Skeletal muscle tissue (tissue), 4 donors: Measurements from ENCODE around the gene C19orf18. TPM values are rescaled to one million over a fixed set of nuclear protein-coding genes. Genes with fewer than 3 reads are reported as not detected.

Source experiments
- H3K27ac ChIP-seq: one replicate; pipeline ENCODE4 v1.7.0; 2013; ENCODE audit warnings: mild to moderate bottlenecking, low read depth, low read length, inconsistent platforms
- H3K27me3 ChIP-seq, 3 donors: one replicate each; pipeline ENCODE4 v1.7.0; 2013; ENCODE audit warnings: low read length in 3 of 3; ENCODE audit not compliant: control insufficient read depth in 3 of 3, insufficient read depth in 3 of 3
- H3K36me3 ChIP-seq, 3 donors: one replicate each; pipeline ENCODE4 v1.7.0; 2013; ENCODE audit warnings: low read length in 3 of 3; ENCODE audit not compliant: control insufficient read depth in 3 of 3, insufficient read depth in 3 of 3
- H3K4me1 ChIP-seq, 3 donors: one replicate each; pipeline ENCODE4 v1.7.0; 2013; ENCODE audit warnings: low read length in 3 of 3, mild to moderate bottlenecking in 3 of 3; ENCODE audit not compliant: control insufficient read depth in 3 of 3, insufficient read depth in 3 of 3
- H3K4me3 ChIP-seq, 3 donors: one replicate each; pipeline ENCODE4 v1.7.0; 2013; ENCODE audit warnings: low read length in 3 of 3
- H3K9ac ChIP-seq, 3 donors: one replicate each; pipeline ENCODE4 v1.7.0; 2013; ENCODE audit warnings: low read length in 3 of 3, mild to moderate bottlenecking in 3 of 3, moderate library complexity in 2 of 3, low read depth in 1 of 3
- H3K9me3 ChIP-seq, 3 donors: one replicate each; pipeline ENCODE4 v1.7.0; 2013; ENCODE audit warnings: low read length in 3 of 3; ENCODE audit not compliant: control insufficient read depth in 3 of 3
- total RNA-seq: library from RNA; depleted of rRNA; stranded (reverse); fragments of >200 nt; gene quantifications from one replicate; pipeline ENCODE4 v1.2.3, GENCODE V29; 2014
- donor health status: Osteomylitis.

C19orf18 gene
- total RNA-seq, 1 donor from 2014 or later, result not detected

DNA sequence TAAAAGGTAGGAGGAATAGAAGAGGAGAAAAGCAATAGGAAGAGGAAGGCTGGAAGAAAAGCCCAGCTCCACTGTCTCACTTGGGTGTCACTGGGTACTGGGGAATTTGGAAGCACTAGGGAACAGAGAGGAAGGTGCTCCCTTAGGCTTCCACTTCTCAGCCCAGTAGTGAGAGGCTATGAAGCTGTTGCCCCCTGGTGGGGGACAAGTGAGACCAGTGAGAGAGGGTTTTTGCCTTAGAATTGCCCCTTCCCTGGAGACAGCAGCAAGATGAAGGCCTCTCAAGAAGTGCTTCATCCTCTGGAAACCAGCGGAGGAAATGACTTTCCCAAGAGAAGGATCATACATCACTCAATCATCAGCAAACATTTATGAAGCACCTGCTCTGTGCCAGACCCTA, 33.0 kb upstream of the C19orf18 start:
- H3K4me1 ChIP-seq, result peaks cover 16 to 24% (median 23%) of the 10 kb centered on the region in 3 donors
- peaks cover 7 to 21% (median 12%) of the 10 kb centered on the region in 3 donors for H3K9me3 ChIP-seq
- no peak overlapping the region for H3K4me3 ChIP-seq

DNA sequence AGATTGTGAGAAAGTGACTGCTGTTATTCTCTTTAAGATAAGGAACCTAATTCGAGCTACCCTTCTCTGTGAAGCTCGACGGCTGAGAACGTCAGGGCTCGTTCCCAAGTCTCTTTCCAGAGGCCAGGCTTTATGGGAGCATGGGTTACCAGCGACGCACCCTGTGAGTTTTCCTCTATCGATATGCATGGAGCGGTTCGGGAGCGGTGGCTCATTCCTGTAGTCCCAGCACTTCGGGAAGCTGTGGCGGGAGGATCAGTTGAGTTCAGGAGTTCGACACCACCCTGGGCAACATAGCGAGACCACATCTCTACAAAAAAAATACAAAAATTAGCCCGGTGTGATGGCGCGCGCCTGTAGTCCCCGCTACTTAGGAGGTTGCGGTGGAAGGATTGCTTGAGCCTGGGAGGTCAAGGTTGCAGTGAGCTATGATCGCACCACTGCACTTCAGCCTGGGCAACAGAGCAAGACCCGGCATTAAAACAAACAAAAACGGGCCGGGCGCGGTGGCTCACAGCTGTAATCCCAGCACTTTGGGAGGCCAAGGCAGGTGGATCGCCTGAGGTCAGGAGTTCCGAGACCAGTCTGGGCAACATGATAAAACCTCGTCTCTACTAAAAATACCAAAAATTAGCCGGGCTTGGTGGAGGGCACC, 29.0 kb upstream of the C19orf18 start:
- Histone ChIP-seq H3K9ac (peak overlapping the region; percentile 82 to 98 (median 92)), H3K4me3 (peak overlapping the region; percentile 92 to 97 (median 92)), H3K27ac (peak overlapping the region; percentile 66), H3K36me3 (peaks cover 53 to 54% (median 53%) of the 10 kb centered on the region in 3 donors), H3K4me1 (peaks cover 16 to 28% (median 25%) of the 10 kb centered on the region in 3 donors), H3K9me3 (peaks cover 12 to 29% (median 20%) of the 10 kb centered on the region in 3 donors), H3K27me3 (no peaks in the 10 kb centered on the region)

More for the DNA sequence above, 33.0 kb upstream of the C19orf18 start:
- H3K27me3 ChIP-seq, result peaks cover 0 to 2% (median 0%) of the 10 kb centered on the region in 3 donors
- H3K27ac ChIP-seq, result no peak overlapping the region
- H3K36me3 ChIP-seq, result peaks cover 19 to 27% (median 25%) of the 10 kb centered on the region in 3 donors
- no peak overlapping the region for H3K9ac ChIP-seq

DNA sequence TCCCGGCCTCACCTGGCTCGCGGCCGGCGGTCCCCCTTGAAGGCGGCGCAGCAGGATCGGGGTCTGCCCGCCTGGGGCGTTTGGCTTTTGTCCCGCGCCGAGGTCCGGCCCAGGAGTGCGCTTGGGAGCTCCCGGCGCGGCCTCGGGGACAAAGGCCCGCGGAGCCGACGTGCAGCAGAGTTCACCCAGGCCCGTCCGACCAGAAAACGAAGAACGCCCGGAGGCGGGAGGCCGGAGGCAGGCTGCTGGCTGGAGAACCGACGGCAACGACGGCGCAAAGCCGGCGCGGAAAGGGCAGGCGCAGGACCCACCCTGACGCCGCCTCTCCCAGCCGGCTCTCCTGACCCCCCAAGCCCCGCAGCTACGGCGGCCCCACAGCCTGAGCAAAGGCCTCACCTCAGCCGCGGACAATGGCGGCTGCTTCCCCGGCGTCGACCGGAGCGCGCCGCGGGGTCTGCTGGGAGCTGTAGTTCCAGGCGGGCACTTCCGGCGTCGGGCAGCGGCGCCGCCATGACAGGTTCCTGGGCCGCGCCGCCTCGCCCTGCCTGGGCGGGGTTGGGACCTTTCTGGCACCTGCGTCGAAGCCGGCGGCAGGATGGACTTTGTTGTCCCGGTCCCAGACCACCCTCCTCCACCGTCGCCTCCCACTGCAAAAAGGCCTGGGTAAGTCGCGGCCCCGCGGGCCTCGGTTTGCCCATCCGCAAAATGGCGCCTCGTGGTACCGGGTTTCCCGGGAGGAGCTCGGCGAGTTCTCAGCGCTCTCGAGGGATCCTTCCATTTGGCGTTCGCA, 28.2 kb upstream of the C19orf18 start, which contains the start of gene ZNF606:
TSS of gene ZNF606 (minus strand) at position 437 of the 790 bp plus-strand sequence. CDS start 1,501 bp downstream, outside the sequence.
- peak within 1 kb of the TSS; percentile 92 to 98 (median 92) for H3K9ac ChIP-seq
- peak within 1 kb of the TSS; percentile 66 for H3K27ac ChIP-seq
- H3K27me3 ChIP-seq, result no peaks in the 10 kb centered on the region
- peaks cover 12 to 27% (median 22%) of the 10 kb centered on the region in 3 donors for H3K9me3 ChIP-seq
- peaks cover 57 to 61% (median 58%) of the 10 kb centered on the region in 3 donors for H3K36me3 ChIP-seq
- peaks cover 16 to 28% (median 25%) of the 10 kb centered on the region in 3 donors for H3K4me1 ChIP-seq
- peak within 1 kb of the TSS; percentile 92 to 97 (median 92) for H3K4me3 ChIP-seq

DNA sequence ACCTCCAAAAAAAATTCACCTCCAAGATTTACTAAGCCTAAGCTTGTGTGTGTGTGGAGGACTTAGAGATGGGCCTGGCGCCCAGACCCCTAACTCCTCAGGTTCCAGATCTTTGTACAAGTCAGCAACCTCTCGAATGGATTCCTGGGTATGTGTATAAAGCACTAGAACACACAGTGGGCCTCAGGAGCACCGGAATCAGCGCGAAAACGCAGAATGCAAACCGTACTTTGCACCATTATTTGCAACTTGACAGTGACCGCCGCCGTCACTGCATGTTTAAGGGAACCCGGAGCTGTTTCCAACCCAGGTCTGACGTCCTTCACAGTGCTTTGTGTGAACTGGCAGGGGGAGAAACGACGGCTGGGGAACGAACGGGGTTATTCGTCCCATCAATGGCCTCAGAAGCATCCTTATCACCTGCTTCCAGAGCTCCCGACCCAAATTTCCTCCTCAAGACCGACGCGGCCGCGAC, 27.6 kb upstream of the C19orf18 start:
- H3K36me3 ChIP-seq, result peaks cover 57 to 63% (median 61%) of the 10 kb centered on the region in 3 donors
- H3K9me3 ChIP-seq, result peaks cover 8 to 24% (median 20%) of the 10 kb centered on the region in 3 donors
- H3K27me3 ChIP-seq, result no peaks in the 10 kb centered on the region

GRCh38 chr19:58000677-58001076, 26.3 kb upstream of the C19orf18 start:
- Histone ChIP-seq H3K9ac (no peak overlapping the region), H3K9me3 (peaks cover 8 to 26% (median 24%) of the 10 kb centered on the region in 3 donors), H3K4me1 (peaks cover 16 to 28% (median 25%) of the 10 kb centered on the region in 3 donors), H3K27ac (no peak overlapping the region), H3K36me3 (peaks cover 57 to 66% (median 62%) of the 10 kb centered on the region in 3 donors), H3K4me3 (peak overlapping the region; percentile 92 to 97 (median 92)), H3K27me3 (no peaks in the 10 kb centered on the region)

More for the DNA sequence above, 27.6 kb upstream of the C19orf18 start:
- H3K27ac ChIP-seq, result peak overlapping the region; percentile 66
- H3K4me3 ChIP-seq, result peak overlapping the region; percentile 92 to 97 (median 92)
- H3K4me1 ChIP-seq, result peaks cover 16 to 28% (median 25%) of the 10 kb centered on the region in 3 donors
- H3K9ac ChIP-seq, result peak overlapping the region; percentile 92 to 98 (median 92)

- Histone ChIP-seq H3K36me3 (peaks cover 69 to 74% (median 70%) of the 10 kb centered on the region in 3 donors), H3K9me3 (peaks cover 42 to 48% (median 44%) of the 10 kb centered on the region in 3 donors), H3K27ac (no peak overlapping the region), H3K4me1 (no peaks in the 10 kb centered on the region), H3K27me3 (no peaks in the 10 kb centered on the region), H3K9ac (no peak overlapping the region), H3K4me3 (peak overlapping the region in 1 of 3 donors; percentile 48)
Observed at GRCh38 chr19:57992841-57993240, 18.5 kb upstream of the C19orf18 start.

DNA sequence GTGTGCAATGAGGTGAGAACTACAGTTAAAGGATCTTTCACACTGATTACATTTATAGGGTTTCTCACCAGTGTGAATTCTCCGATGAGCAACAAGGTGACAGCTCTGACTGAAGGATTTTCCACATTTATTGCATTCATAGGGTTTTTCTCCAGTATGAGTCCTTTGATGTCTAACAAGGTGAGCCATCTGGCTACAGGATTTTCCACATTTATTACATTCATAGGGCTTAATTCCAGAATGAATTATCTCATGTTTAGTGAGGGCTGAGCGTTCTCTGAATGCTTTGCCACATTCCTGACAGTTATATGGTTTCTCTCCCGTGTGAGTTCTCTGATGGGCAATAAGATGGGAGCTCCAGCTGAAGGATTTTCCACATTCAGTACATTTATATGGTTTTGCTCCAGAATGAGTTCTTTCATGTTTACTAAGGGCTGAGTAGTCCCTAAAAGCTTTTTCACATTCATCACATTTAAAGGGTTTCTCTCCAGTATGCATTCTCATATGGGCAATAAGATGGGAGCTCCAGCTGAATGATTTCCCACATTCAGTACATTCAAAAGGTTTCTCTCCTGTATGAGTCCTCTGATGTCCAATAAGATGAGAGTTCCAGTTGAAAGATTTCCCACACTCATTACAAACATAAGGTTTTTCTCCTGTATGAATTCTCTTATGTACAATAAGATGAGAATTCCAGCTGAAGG, 4.4 kb upstream of the C19orf18 start:
- H3K27me3 ChIP-seq, result no peaks in the 10 kb centered on the region
- H3K36me3 ChIP-seq, result peaks cover 77 to 86% (median 85%) of the 10 kb centered on the region in 3 donors
- no peaks in the 10 kb centered on the region for H3K4me1 ChIP-seq
- H3K9ac ChIP-seq, result no peak overlapping the region
- H3K4me3 ChIP-seq, result peak overlapping the region; percentile 8 to 46 (median 15)
- peaks cover 62 to 87% (median 81%) of the 10 kb centered on the region in 3 donors for H3K9me3 ChIP-seq
- no peak overlapping the region for H3K27ac ChIP-seq

DNA sequence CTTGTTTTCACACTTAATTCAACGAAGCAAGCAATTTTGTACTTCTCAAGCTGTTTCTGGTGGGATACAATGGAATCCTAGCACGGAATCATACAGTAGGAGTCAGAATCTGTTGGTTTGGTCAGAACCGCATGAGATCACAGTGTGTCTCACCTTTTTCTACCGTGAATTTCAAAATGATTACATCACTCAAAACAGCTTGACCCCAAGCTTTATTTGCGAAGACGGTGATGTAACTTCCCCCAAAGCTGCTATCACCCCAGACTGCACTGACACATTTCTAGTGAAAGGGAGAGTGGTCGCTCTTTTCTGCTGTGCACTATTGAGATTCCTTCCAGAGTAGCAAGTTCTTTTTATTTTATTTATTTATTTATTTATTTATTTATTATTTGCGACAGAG, 9.6 kb downstream of the C19orf18 start:
- Histone ChIP-seq H3K4me3 (no peak overlapping the region), H3K9ac (no peak overlapping the region), H3K27ac (no peak overlapping the region), H3K4me1 (no peaks in the 10 kb centered on the region), H3K36me3 (peaks cover 8 to 15% (median 15%) of the 10 kb centered on the region in 3 donors), H3K27me3 (no peaks in the 10 kb centered on the region), H3K9me3 (peaks cover 16 to 31% (median 28%) of the 10 kb centered on the region in 3 donors)

DNA sequence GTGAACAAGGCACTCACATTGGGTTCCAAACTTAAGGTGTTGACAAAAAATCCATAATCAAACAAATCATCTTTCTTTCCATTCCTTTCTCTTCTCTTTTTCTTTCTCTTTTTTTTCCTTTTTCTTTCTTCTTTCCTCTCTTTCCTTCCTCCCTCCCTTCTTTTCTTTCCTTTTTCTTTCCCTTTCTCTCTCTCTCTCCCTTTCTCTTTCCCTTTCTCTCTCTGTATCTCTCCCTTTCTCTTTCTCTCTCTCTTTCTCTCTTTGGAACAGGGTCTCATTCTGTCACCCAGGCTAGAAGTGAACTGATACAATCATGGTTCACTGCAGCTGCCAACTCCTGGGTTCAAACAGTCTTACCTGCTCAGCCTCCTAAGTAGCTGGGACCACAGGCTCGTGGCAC, 12.5 kb downstream of the C19orf18 start:
- Histone ChIP-seq H3K36me3 (peaks cover 6 to 8% (median 7%) of the 10 kb centered on the region in 3 donors), H3K9me3 (peaks cover 14 to 28% (median 20%) of the 10 kb centered on the region in 3 donors), H3K27ac (no peak overlapping the region), H3K4me3 (no peak overlapping the region), H3K4me1 (no peaks in the 10 kb centered on the region), H3K9ac (no peak overlapping the region), H3K27me3 (no peaks in the 10 kb centered on the region)
